Keratinocyte (primary cell): ENCODE data around the gene FBLN7. TPM values are rescaled to one million over a fixed set of nuclear protein-coding genes. Genes with fewer than 3 reads are reported as not detected.

ENCODE experiments used
- DNase-seq: peaks from one replicate; pipeline ENCODE4 v3.0.0-alpha.2; 2011; ENCODE audit warnings: low read depth, missing footprints, low spot score
- FAIRE-seq: peaks from 2 replicates; lab custom pipeline; 2011; peaks lifted over from hg19 to GRCh38; lab: Jason Lieb, UNC
- H2AFZ ChIP-seq: 2 replicates; pipeline ENCODE4 v1.6.0; 2012; ENCODE audit warnings: low read length, control low read depth, inconsistent platforms; ENCODE audit not compliant: control insufficient read depth
- H3K27ac ChIP-seq: 2 replicates; pipeline ENCODE4 v1.5.1; 2011; ENCODE audit warnings: low read length; ENCODE audit not compliant: control insufficient read depth, insufficient read depth
- H3K27me3 ChIP-seq: 3 replicates; pipeline ENCODE4 v1.6.0; 2011; ENCODE audit warnings: low read length; ENCODE audit not compliant: control insufficient read depth, insufficient read depth; ENCODE audit errors: extremely low read depth
- H3K36me3 ChIP-seq, 2 experiments: 2 replicates in 1 of 2; 3 replicates in 1 of 2; pipeline ENCODE4 v1.5.1; 2011; ENCODE audit warnings: low read length in 2 of 2, mild to moderate bottlenecking in 1 of 2; ENCODE audit not compliant: control insufficient read depth in 2 of 2, insufficient read depth in 2 of 2; ENCODE audit errors: extremely low read depth in 1 of 2
- H3K4me1 ChIP-seq: 3 replicates; pipeline ENCODE4 v1.5.1; 2011; ENCODE audit warnings: low read length; ENCODE audit not compliant: control insufficient read depth, insufficient read depth; ENCODE audit errors: extremely low read depth
- H3K4me2 ChIP-seq: 3 replicates; pipeline ENCODE4 v1.6.0; 2011; ENCODE audit warnings: low read depth, low read length; ENCODE audit not compliant: control insufficient read depth, insufficient read depth; ENCODE audit errors: extremely low read depth
- H3K4me3 ChIP-seq, 3 experiments: fragments of 200-600 bp in 1 of 3; sonication (generic) in 1 of 3; 2 replicates in 2 of 3; 3 replicates in 1 of 3; pipeline ENCODE4 v1.5.1; 2011 to 2016; ENCODE audit warnings: low read length in 3 of 3, mild to moderate bottlenecking in 3 of 3, control low read depth in 2 of 3, inconsistent platforms in 1 of 3, low read depth in 1 of 3, mixed read lengths in 1 of 3, mixed run types in 1 of 3, moderate library complexity in 1 of 3; ENCODE audit not compliant: control insufficient read depth in 2 of 3, insufficient read depth in 2 of 3; ENCODE audit errors: extremely low read depth in 1 of 3
- H3K79me2 ChIP-seq: 2 replicates; pipeline ENCODE4 v1.6.0; 2012; ENCODE audit warnings: low read length; ENCODE audit not compliant: control insufficient read depth, insufficient read depth
- H3K9ac ChIP-seq: 3 replicates; pipeline ENCODE4 v1.6.0; 2011; ENCODE audit warnings: low read length; ENCODE audit not compliant: control insufficient read depth, insufficient read depth; ENCODE audit errors: extremely low read depth
- H3K9me1 ChIP-seq: 3 replicates; pipeline ENCODE4 v1.6.0; 2011; ENCODE audit warnings: low read length; ENCODE audit not compliant: control insufficient read depth, insufficient read depth; ENCODE audit errors: extremely low read depth
- H3K9me3 ChIP-seq: 2 replicates; pipeline ENCODE4 v1.5.1; 2012; ENCODE audit warnings: low read depth, low read length; ENCODE audit not compliant: control insufficient read depth
- H4K20me1 ChIP-seq: 3 replicates; pipeline ENCODE4 v1.6.0; 2011; ENCODE audit warnings: low read length; ENCODE audit not compliant: control insufficient read depth, insufficient read depth; ENCODE audit errors: extremely low read depth
- CTCF ChIP-seq, 3 experiments: IDR thresholded peaks in 1 of 3; conservative IDR thresholded peaks in 1 of 3; optimal IDR thresholded peaks in 1 of 3; 2 replicates in 2 of 3; 3 replicates in 1 of 3; pipeline versions ENCODE3 to v1.5.1; 2011; ENCODE audit warnings: low read length in 3 of 3, mild to moderate bottlenecking in 3 of 3, moderate library complexity in 2 of 3, control low read depth in 1 of 3, inconsistent platforms in 1 of 3; ENCODE audit not compliant: insufficient read depth in 2 of 3; ENCODE audit errors: extremely low read depth in 1 of 3
- EZH2 ChIP-seq: IDR thresholded peaks from one replicate; pipeline ENCODE4 v1.6.1; 2012; ENCODE audit warnings: inconsistent platforms, mild to moderate bottlenecking, low read length, moderate library complexity
- dilution Hi-C: fragments of 300-500 bp; cut with MboI; formaldehyde crosslinking; loops from one replicate; pipeline ENCODE4 v1.7.0; 2020; ENCODE audit warnings: low sequenced_read_pairs; ENCODE audit not compliant: extremely low pct_ligation_motif_present
- polyA plus RNA-seq, 5 experiments: library from polyadenylated mRNA; depleted of rRNA in 3 of 5; stranded (reverse) in 3 of 5; stranded (forward) in 1 of 5; unstranded in 1 of 5; fragments of >200 nt; gene quantifications; 1 replicate in 1 of 5; 2 replicates in 3 of 5; 3 replicates in 1 of 5; pipeline versions ENCODE4 v1.2.1 to v1.2.3, GENCODE V29; 2011 to 2012; ENCODE audit warnings: missing spikeins in 2 of 5, low read depth in 1 of 5, low replicate concordance in 1 of 5

Gene FBLN7
- polyA plus RNA-seq, 1 donor (not counting 4 experiments of a cell fraction or from before 2014, with no cell fraction given), result not detected

- no peaks in the 10 kb centered on the region for H3K9me1 ChIP-seq
- no peaks in the 10 kb centered on the region for H3K79me2 ChIP-seq
- FAIRE-seq (no peak), DNase-seq (no peak)
- H3K4me1 ChIP-seq, result no peaks in the 10 kb centered on the region
- no peak overlapping the region for H3K9ac ChIP-seq
- H2AFZ ChIP-seq, result no peak overlapping the region
- no peak overlapping the region for H3K27ac ChIP-seq
- no peaks in the 10 kb centered on the region for H3K36me3 ChIP-seq
- TF ChIP-seq EZH2 (no peak), CTCF (optimal IDR thresholded peaks at IDR 0.05 in 1 of 3, IDR thresholded peaks at IDR 0.05 in 1 of 3, conservative IDR thresholded peaks at IDR 0.05 in 1 of 3; ENCODE audit: extremely low read depth in 1 of 3, insufficient read depth in 2 of 3, low read length in 3 of 3) (no peak)
- H3K9me3 ChIP-seq, result no peaks in the 10 kb centered on the region
- dilution Hi-C loops, result no loop called here
- H3K4me2 ChIP-seq, result no peak overlapping the region
- peaks cover 5% of the 10 kb centered on the region for H3K27me3 ChIP-seq
- H3K4me3 ChIP-seq, result no peak overlapping the region
- H4K20me1 ChIP-seq, result no peaks in the 10 kb centered on the region
These were observed 56.3 kb downstream of the FBLN7 start for GRCh38 chr2:112194482-112194881.

- Histone ChIP-seq H3K79me2 (no peaks in the 10 kb centered on the region), H3K9me1 (no peaks in the 10 kb centered on the region), H3K4me1 (no peaks in the 10 kb centered on the region), H3K27ac (no peak overlapping the region), H3K9me3 (no peaks in the 10 kb centered on the region), H3K4me2 (no peak overlapping the region), H2AFZ (no peak overlapping the region), H3K4me3 (no peak overlapping the region), H3K27me3 (peaks cover 5% of the 10 kb centered on the region), H3K36me3 (no peaks in the 10 kb centered on the region), H3K9ac (no peak overlapping the region), H4K20me1 (no peaks in the 10 kb centered on the region)
- dilution Hi-C loops, result no loop called here
- TF ChIP-seq EZH2 (no peak), CTCF (optimal IDR thresholded peaks at IDR 0.05 in 1 of 3, IDR thresholded peaks at IDR 0.05 in 1 of 3, conservative IDR thresholded peaks at IDR 0.05 in 1 of 3; ENCODE audit: extremely low read depth in 1 of 3, insufficient read depth in 2 of 3, low read length in 3 of 3) (no peak)
- FAIRE-seq (no peak), DNase-seq (no peak)
These were observed 57.1 kb downstream of the FBLN7 start for GRCh38 chr2:112195167-112195766.
